BLaER1 (cell line): ENCODE measurements around the gene THNSL1.

Experiments used
- H3K27ac ChIP-seq: shearing (Covaris generic); formaldehyde crosslinking; 2 replicates; pipeline ENCODE4 v1.8.1; 2022
- H3K27me3 ChIP-seq: shearing (Covaris generic); formaldehyde crosslinking; 2 replicates; pipeline ENCODE4 v1.8.1; 2022
- H3K36me3 ChIP-seq: shearing (Covaris generic); formaldehyde crosslinking; 2 replicates; pipeline ENCODE4 v1.8.1; 2022
- H3K4me1 ChIP-seq: shearing (Covaris generic); formaldehyde crosslinking; 2 replicates; pipeline ENCODE4 v1.8.1; 2022
- H3K4me2 ChIP-seq: shearing (Covaris generic); formaldehyde crosslinking; 2 replicates; pipeline ENCODE4 v1.8.1; 2022
- H3K4me3 ChIP-seq: shearing (Covaris generic); formaldehyde crosslinking; 2 replicates; pipeline ENCODE4 v1.8.1; 2022
- H3K9ac ChIP-seq: shearing (Covaris generic); formaldehyde crosslinking; 2 replicates; pipeline ENCODE4 v1.8.1; 2022
- H3K9me3 ChIP-seq: shearing (Covaris generic); formaldehyde crosslinking; 2 replicates; pipeline ENCODE4 v1.8.1; 2022
- H4K20me1 ChIP-seq: shearing (Covaris generic); formaldehyde crosslinking; 2 replicates; pipeline ENCODE4 v1.8.1; 2022
- Cebpa-rat ChIP-seq: shearing (Covaris generic); IDR thresholded peaks from 2 replicates; pipeline ENCODE4 v1.8.1; 2022

Gene THNSL1

DNA sequence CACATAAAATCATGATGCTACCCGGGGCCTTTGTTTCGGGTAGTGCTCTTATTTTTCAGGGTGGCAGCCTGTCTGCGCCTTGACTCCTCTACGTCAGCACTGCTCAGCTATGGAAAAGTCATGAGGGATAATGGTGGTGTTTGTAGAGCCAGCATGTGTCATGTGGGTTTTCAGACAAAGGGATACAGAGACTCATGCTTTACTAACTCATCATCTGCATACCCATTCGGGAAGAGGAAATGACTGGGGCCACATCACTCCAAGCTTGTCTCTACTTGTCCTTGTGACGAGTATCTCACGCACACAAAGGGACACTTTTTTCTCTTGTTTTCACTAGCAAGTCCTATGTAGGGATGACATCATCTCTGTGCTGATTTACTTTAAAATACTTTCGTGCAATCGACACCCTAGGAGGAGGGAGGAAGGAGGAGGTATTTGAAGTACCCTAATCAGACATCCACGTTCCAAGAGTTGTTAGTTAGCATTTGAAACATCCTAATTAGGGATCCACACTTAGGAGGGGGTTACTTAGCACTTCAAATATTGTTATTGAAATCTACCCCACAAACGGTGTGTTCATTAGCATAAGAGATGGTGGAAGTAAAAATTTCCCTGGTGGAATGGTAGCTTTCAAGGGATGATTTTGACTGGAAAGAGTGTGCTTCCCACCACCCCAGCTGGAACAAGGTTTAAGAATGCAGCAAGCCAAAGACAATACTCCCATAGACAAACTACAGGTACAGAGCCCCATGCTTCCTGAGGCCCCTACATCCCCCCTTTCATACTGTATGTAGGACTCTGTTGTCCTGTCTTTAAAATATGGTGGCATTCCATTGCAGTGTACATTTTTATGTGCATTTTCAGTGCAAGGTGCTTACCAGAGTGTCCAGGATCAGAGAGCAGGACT is 52.0 kb downstream of the THNSL1 start:
- Histone ChIP-seq H3K36me3 (no peaks in the 10 kb centered on the region), H3K4me2 (no peak overlapping the region), H4K20me1 (no peaks in the 10 kb centered on the region), H3K4me1 (no peaks in the 10 kb centered on the region), H3K27me3 (no peaks in the 10 kb centered on the region), H3K9ac (no peak overlapping the region), H3K27ac (no peak overlapping the region), H3K4me3 (no peak overlapping the region), H3K9me3 (no peaks in the 10 kb centered on the region; the same call in 1 of the 2 replicates)
- no peak for TF ChIP-seq Cebpa-rat

DNA sequence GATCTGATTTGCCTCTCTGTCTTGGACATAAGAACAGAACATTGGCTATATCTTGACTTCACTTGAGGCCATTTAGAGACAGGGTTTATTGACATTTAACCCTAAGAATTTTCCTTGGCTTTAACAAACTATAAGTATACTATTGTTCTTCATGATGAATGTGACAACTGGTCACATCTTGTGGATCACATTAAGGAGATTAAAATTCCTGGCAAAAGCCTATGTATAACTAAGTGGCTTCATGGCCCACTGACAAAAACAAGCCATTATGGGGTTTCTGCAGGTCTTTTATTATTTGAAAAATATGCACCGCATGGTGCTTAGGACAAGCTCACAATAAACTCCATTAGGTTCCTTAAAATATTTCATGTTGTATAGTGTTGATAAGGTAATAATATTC is 54.8 kb downstream of the THNSL1 start:
- Histone ChIP-seq H3K27ac (no peak overlapping the region), H3K27me3 (no peaks in the 10 kb centered on the region), H4K20me1 (no peaks in the 10 kb centered on the region), H3K36me3 (no peaks in the 10 kb centered on the region), H3K4me2 (no peak overlapping the region), H3K4me1 (no peaks in the 10 kb centered on the region), H3K4me3 (no peak overlapping the region), H3K9ac (no peak overlapping the region), H3K9me3 (no peaks in the 10 kb centered on the region)
- TF ChIP-seq Cebpa-rat = no peak

DNA sequence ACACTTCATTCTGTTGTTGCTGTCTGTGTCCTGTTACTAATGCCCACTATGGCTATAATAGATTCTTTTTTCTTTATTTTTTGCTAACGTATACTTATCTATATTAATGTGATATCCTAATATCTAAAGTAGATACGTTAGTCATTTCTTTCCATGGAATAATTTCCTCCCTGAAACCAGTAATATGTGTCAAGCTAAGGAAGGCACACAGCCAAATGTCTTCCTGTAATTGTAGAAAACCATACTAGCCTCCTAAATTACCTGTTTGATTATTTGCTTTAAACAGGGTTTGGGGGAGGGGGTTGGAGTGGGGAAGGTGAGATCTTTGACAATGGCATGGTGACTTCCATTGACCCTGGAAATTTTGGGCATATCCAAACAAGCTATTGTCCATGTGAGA is 56.4 kb downstream of the THNSL1 start:
- Histone ChIP-seq H3K4me3 (no peak overlapping the region), H3K27me3 (no peaks in the 10 kb centered on the region), H3K4me2 (no peak overlapping the region), H4K20me1 (no peaks in the 10 kb centered on the region), H3K4me1 (no peaks in the 10 kb centered on the region), H3K9ac (no peak overlapping the region), H3K36me3 (no peaks in the 10 kb centered on the region), H3K27ac (no peak overlapping the region), H3K9me3 (no peaks in the 10 kb centered on the region)
- no peak for TF ChIP-seq Cebpa-rat

DNA sequence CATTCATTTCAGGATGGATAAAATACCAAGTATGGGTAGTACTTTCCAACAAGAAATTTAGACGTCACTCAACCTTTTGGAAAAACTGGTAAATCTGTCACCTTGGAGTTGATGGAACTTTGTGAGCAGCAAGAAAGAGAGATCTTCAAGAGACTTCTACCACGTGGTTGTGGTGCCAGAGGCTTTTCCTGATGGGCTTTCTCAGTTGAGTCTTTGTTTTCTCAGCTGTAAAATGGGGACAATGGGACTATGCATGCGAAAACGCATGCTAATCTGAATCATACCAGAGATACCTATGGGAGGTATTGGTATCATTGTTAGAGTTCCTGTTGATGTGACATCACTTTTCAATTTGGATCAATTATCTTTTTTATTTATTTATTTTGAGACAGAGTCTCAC is 59.4 kb downstream of the THNSL1 start:
- no peaks in the 10 kb centered on the region for H3K27me3 ChIP-seq
- no peaks in the 10 kb centered on the region for H3K9me3 ChIP-seq
- no peaks in the 10 kb centered on the region for H4K20me1 ChIP-seq
- no peak overlapping the region for H3K4me3 ChIP-seq
- no peaks in the 10 kb centered on the region for H3K4me1 ChIP-seq
- TF ChIP-seq Cebpa-rat = no peak
- no peak overlapping the region for H3K27ac ChIP-seq
- H3K9ac ChIP-seq = no peak overlapping the region
- H3K36me3 ChIP-seq = no peaks in the 10 kb centered on the region
- no peak overlapping the region for H3K4me2 ChIP-seq
